CD4-positive, alpha-beta T cell treated with Interleukin-4 for 4 hours (primary cell): Measurements from ENCODE around the gene THAP6.
"Not testable (repeated sequence)": the region's sequence is repeated elsewhere in the genome, so short reads cannot be mapped to it uniquely, and the experiment has no call there.

Experiments used
- DNase-seq: peaks from one replicate; pipeline ENCODE4 v3.0.0-alpha.2; 2020

Gene THAP6

DNA sequence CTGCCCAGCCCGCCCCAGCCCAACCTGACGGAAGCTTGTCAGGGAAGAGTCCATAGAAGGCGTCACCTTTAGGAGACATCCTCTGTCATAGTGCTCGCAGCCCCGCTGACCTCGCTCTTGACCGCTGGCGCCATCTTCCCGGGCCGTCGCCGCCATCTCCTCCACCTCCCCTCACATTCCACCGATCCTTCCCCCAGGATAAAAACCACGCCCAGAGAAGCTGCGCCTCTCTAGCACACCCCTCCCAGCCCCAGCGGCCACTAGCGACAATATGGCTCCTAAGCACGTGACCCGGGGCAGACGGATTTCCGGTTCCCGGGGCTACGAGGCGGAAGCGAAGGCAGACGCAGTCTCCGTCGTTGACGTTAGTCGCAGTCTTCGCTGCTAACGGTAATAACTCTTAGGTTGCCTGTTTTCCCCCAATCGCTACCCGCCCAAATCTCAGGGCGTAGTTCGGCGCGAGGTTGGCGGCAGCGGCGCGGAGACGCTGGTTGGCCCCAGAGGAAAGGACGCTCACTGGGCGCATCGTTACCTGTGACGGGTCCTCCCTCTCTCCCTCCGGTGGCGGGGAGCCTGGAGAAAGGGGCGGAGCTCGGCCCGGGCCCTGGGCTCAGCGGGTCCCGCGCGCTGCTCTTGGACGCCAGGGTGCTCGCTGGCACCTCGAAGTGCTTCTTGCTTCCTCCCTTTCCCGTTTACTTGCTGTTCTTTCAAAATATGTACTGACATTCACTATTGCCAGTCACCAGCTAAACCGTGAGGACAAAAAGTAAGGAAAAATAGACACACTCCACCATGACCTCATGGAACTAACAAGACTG lies at the start of gene THAP6, which contains the start of gene RCHY1:
THAP6 (plus strand) TSS at position 343 of the 818 bp plus-strand sequence. CDS start 980 bp downstream, outside the sequence.
RCHY1 (minus strand) TSS at position 273 of the 818 bp plus-strand sequence; CDS start at position 156, 117 bp downstream.
- DNase-seq: peak; percentile 87

GRCh38 chr4:75469896-75470295 lies 44.4 kb upstream of the THAP6 start:
- no peak for DNase-seq

DNA sequence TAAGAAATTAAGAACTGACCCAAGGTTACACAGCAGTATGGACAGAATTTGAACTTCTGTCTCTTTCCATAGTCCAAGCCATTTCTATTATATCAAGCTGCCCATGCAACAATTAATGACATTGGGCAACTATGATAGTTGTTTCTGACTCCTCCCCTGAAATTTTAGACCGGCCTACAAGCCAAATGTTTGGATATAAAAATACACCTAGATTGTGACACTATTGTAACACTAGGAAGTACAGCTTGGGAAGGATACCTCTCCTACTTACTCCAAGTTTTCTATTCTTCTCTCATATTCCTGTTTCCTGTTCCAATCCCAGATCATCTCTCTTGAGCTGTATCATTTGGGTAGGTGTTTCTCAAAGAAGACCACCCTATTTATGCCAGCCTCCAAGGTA lies 43.5 kb upstream of the THAP6 start:
- DNase-seq: no peak

DNA sequence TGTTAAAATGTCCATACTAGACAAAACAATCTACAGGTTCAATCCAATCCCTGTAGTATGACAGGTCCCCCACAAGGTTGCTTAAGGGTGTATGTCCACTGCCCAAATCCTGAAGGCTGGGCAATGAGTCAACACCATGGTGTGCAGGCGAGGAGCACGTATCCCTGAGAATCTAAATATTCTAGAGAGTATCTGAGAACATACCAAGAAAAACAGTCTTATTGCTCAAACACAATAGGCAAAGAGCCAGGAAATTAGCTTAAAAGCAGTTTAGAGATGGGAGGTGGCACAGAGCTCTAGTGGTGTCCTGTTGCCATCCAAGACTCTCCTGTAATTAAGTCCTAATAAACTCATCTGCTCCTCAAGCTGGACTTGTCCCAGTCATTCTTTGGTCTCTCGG lies 37.1 kb upstream of the THAP6 start:
- DNase-seq: no peak

DNA sequence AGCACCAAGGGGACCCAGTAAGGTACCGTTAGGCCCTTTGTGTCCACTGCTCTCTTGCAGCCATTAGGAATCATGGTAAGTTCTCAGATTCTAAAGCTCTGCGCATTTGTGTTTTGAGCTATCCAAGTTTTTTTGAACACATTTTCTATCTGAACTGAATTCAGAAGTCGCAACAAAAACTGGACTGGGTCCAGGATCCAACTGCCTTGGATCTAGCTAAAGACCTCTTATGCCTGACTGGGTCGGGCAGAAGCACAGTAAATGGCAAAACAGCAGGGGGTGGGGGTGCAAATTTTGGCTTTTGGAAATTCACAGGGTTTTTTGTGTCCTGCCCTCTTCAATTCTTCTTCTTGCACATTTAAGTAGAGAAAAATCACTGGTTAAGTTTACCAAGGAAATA lies 30.1 kb upstream of the THAP6 start:
- DNase-seq: no peak

- DNase-seq: no peak
Measured at GRCh38 chr4:75490155-75490554, 24.1 kb upstream of the THAP6 start.

DNA sequence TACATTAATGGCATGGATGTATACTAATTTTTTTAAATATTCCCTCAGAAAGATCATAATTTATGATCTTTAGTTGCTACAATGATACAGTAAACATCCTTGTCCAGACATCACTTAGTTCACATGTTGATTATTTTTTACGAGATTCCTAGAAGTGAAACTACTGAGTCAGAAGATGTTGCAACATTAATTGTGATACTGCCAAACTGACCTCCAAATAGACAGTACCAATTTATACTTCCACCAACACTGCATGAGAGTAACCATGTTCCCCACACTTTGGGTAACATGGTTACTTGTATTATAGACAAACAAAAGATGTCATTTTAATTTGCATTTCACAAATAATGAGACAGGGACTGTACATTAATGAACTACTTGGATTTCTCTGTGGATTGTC lies 19.7 kb upstream of the THAP6 start:
- no peak for DNase-seq

DNA sequence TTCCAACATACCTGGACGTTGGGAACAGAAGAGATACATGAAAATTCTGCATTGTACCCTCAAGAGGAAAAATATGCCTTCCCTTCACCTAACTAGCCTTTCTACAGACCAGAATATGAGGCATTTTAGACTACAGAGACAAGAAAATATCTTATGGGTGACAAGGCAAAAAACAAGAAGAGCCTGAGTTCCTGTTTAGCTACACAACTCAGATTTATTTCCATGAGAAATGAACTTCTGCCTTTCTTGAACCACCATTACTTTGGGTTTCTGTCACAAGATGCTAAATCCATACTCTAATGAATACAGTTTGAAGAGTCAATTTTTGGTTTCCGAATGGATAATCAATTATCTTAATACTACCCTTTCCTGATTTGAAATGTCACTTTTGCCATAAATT lies 18.8 kb upstream of the THAP6 start:
- no peak for DNase-seq

GRCh38 chr4:75496406-75496805 lies 17.9 kb upstream of the THAP6 start:
- DNase-seq: no peak

GRCh38 chr4:75497133-75497532 lies 17.1 kb upstream of the THAP6 start:
- no peak for DNase-seq

DNA sequence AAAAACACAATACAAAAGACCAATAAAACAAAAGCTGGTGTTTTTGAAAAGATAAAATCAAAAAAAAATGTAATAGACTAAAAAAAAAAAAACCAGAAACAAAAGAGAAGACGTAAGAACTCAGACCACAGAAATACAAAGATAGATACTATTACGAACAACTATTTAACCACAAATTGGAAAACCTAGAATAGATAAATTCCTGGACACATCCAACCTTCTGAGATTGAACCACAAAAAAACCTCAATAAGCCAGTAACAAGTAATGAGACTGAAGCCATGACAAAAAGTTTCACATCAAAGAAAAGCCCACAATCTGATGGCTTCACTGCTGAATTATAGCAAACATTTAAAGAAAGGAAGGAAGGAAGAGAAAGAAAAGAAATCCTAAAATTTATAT lies 16.2 kb upstream of the THAP6 start:
- DNase-seq: no peak

DNA sequence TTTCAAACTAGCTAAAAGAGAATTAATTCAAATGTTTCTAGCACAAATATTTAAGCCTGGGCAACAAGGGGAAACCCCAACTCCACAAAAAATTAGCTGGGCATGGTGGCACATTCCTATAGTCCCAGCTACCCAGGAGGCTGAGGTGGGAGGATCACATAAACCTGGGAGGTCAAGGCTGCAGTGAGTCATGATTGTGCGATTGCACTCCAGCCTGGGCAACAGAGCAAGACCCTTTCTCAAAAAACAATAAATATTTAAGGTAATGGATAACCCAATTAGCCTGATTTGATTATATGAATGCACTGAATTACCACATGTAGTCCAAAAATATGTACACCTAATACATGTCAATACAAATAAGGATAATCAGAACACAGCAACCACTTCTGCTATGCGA lies 14.4 kb upstream of the THAP6 start:
- no peak for DNase-seq

DNA sequence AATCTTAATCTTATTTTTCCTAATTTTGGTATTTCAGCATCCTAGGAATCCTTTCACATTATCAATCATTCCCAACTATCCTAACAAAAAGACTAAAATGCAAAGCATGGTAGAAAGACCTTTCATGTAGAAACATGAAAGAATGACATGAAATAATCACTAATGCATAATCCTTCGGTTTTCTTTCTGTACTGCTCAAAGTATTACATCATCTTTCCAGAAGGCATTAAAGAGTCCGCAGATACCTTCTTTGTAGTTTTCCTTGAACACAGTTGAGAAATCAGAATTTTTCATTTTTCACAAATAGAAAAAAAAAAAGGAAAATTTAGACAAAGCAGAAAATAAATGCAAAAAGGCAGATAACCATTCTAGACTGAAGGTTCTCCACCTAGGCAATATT lies 11.6 kb upstream of the THAP6 start:
- DNase-seq: no peak

DNA sequence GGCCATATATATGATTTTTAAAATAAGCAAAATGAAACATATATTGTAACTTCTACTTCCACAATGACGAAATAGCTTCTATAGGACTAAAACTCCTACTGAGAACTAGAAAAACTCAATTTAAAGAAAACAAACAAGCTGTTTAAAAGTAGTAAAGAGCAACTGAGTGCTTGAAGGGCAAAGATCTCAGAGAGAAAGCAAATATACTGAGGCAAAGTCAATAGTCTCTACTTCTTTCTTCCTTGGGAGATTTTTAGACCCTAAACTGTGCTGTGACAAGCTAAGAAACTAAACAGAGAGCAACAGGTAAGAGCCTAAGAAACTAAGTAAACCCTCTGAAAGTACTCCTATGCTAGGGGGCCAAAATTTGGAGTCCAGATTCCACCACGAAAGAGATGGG lies 8.6 kb upstream of the THAP6 start:
- no peak for DNase-seq

- DNase-seq: not testable (repeated sequence)
Measured at GRCh38 chr4:75509592-75509991, 4.7 kb upstream of the THAP6 start.

DNA sequence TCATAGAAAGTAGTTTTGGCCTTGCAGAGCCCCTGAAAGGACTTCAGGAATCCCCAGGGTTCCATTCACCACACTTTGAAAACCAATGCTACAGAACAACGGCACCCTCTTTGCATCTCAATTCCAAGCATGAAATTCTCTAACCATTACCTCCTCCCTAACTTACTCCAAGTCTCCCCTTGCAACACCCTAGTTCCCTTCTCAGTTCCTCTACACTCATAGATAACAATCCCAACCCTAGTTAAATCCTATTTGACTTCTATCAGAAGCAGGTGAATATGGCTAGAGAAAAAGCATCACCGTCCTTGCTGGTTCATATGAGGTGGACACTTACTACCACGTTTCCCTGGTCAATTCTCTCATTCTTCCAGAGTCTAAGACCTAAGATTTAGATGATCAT lies 2.4 kb upstream of the THAP6 start:
- no peak for DNase-seq

DNA sequence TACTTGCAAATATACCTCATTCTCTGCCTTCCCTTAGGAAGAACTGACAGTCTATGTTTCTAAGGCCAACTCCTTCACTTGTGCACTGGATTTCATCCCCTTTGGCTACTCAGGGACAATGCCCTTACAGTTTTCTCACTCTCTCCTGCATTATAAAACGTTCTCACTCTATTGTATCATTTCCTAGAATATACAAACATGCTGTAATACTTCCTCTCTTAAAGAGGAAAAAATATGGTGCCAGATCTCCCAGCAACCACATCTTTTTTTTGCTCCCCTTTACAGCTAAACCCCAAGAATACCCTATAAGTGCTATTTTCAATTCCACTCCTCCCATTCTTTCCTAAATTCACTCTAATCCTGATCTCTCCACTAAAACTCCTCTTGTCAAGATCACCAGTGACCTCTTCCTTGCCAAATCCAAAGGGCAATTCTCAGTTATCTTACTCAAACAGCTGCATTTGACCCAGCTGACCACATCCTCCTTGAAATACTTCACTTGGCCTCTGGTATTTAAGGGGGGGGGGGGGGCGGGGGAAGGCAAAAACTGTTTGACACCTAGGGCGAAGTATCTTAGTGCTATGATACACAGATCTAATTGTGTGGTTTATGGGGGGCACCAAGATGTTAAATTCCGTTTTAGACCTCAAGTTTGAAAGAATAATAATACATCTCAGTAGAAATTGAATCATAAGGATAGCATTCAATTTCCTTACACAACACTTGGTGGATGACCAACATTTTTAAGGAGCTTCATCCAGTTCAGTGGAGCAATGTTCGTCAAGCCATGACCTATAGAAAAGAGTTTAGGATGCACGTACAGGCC lies 1.7 kb upstream of the THAP6 start:
- DNase-seq: no peak

DNA sequence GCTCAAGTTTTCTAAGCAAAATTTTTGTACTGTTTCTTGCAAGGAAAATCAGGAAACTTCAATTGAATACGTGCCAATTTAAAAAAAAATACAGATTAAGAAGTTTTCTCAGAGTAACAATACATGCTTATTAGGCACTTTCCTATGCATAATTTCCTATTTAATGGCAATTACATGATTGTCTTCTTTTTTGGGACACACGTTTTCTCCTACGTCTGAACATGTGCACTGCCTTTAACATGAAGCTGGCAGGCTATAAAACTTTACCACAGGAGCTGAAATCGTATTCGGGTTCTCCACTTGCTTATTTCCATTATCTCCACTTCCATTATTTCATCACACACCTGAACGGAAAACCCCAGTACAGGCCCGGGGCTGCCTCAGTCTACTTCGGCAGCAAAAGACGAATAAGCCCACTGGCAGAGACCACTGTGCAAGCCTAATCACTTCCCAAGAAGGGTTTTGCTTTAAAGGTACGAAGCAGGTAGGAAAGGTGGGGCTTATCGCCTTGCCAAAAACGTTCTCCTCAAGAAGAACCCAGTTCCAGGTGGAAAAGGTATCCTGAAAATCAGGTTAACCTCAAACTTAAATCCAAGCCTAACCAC lies 645 bp upstream of the THAP6 start:
- no peak for DNase-seq

DNA sequence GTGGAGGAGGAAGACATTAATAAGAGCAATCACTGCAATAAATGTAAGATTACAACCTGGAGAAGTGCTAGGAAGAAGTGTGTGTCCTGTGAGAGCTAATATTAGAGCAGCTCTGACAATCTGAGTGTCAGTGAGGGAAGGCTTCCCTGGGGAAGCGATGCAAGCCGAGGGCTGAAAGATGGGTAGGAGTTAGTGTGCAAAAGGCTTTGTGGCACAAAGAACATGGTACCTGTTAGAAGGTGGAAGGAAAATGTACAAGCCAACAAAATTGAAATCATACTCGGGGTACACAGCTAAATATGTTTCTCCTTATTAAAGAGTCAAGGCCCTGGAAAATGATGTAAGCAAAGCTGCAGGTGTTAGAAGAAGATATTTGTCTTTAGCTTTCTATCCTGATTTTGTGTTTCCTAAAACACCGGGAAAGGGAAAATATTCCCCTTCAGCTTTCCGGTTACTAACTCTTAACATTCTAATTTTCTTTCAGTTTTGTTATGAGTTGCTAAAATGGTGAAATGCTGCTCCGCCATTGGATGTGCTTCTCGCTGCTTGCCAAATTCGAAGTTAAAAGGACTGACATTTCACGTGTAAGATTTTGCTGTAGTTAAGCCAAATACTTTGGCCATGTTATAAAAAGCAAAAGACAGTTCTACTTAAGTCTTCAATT lies 808 bp downstream of the THAP6 start:
- DNase-seq: peak; percentile 30

- no peak for DNase-seq
Measured at GRCh38 chr4:75516144-75516543, 1.9 kb downstream of the THAP6 start.

GRCh38 chr4:75519452-75519851 lies 5.2 kb downstream of the THAP6 start:
- not testable (repeated sequence) for DNase-seq

DNA sequence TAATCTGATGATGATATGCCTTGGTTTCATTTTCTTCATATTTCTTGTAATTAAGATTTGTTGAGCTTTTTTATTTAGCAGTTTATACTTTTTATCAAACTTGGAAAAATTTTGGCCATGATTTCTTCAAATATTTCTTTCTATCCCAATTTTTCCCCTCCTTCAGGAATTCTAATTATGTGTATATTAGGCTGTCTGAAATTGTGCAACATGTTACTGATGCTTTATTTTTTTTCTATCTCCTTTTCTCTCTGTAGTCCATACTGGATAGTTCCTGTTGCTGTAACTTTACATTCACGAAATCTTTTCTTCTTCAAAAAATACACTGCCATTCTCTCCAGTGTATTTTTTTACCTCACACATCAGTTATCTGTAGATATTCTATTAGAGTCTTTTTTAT lies 10.8 kb downstream of the THAP6 start:
- no peak for DNase-seq

- DNase-seq: no peak
Measured at GRCh38 chr4:75525910-75526309, 11.6 kb downstream of the THAP6 start.
